H1 (cell line): ENCODE results near the gene P3R3URF. TPM values are rescaled to one million over a fixed set of nuclear protein-coding genes. Genes with fewer than 3 reads are reported as not detected.

Experiments used
- CTCF ChIA-PET: fragments of 300-600 bp; sonication (Branson Sonifier 250); formaldehyde crosslinking; loops from one replicate; lab custom pipeline; 2021; ENCODE audit not compliant: partially characterized antibody; lab: Charles Lee
- POLR2A ChIA-PET: fragments of 300-600 bp; sonication (Branson Sonifier 250); formaldehyde crosslinking; loops from one replicate; lab custom pipeline; 2021; ENCODE audit warnings: inconsistent platforms; ENCODE audit not compliant: partially characterized antibody; lab: Charles Lee
- DNase-seq, 2 experiments: peaks; one replicate each; pipeline versions ENCODE4 v3.0.0 to v3.0.0-alpha.2; 2010 to 2022; ENCODE audit warnings: low spot score in 2 of 2, low read depth in 1 of 2, mixed read lengths in 1 of 2
- FAIRE-seq: peaks from 2 replicates; lab custom pipeline; 2011; peaks lifted over from hg19 to GRCh38; lab: Jason Lieb, UNC
- H2AFZ ChIP-seq: 2 replicates; pipeline ENCODE4 v1.8.1; 2012; ENCODE audit warnings: low read length, inconsistent platforms
- H2AK5ac ChIP-seq: 2 replicates; pipeline ENCODE4 v1.6.1; 2013; ENCODE audit warnings: low read depth, low read length
- H2BK120ac ChIP-seq: replicated peaks from 2 replicates; pipeline ENCODE3; 2013; ENCODE audit warnings: low read depth, low read length, inconsistent platforms
- H2BK12ac ChIP-seq: 2 replicates; pipeline ENCODE4 v1.6.1; 2013; ENCODE audit warnings: low read depth, low read length
- H2BK15ac ChIP-seq: 2 replicates; pipeline ENCODE4 v1.6.1; 2013; ENCODE audit warnings: low read length
- H2BK20ac ChIP-seq: 2 replicates; pipeline ENCODE4 v1.6.1; 2013; ENCODE audit warnings: low read length
- H2BK5ac ChIP-seq: 2 replicates; pipeline ENCODE4 v1.6.1; 2013; ENCODE audit warnings: low read depth, low read length
- H3K14ac ChIP-seq: 2 replicates; pipeline ENCODE4 v1.6.1; 2013; ENCODE audit warnings: inconsistent platforms; ENCODE audit not compliant: insufficient read length
- H3K18ac ChIP-seq: 2 replicates; pipeline ENCODE4 v1.6.1; 2013; ENCODE audit warnings: low read length; ENCODE audit errors: extremely low read depth
- H3K23ac ChIP-seq: 2 replicates; pipeline ENCODE4 v1.6.1; 2013; ENCODE audit warnings: inconsistent platforms; ENCODE audit not compliant: insufficient read length
- H3K23me2 ChIP-seq: 2 replicates; pipeline ENCODE4 v1.6.1; 2013; ENCODE audit warnings: low read depth, low read length
- H3K27ac ChIP-seq: 2 replicates; pipeline ENCODE4 v1.6.1; 2011; ENCODE audit warnings: low read depth, low read length, inconsistent platforms
- H3K27me3 ChIP-seq, 4 experiments: replicated peaks in 1 of 4; 1 replicate in 1 of 4; 2 replicates in 3 of 4; pipeline versions ENCODE4 v1.6.1 to v1.8.1; 2011 to 2013; ENCODE audit warnings: low read length in 3 of 4, mild to moderate bottlenecking in 3 of 4, inconsistent platforms in 2 of 4, mixed read lengths in 2 of 4, moderate library complexity in 1 of 4; ENCODE audit not compliant: control insufficient read depth in 3 of 4, insufficient read depth in 3 of 4; ENCODE audit errors: extremely low read depth in 1 of 4
- H3K36me3 ChIP-seq, 4 experiments: 2 replicates each; pipeline versions ENCODE4 v1.6.1 to v1.8.1; 2011 to 2013; ENCODE audit warnings: mild to moderate bottlenecking in 4 of 4, low read length in 3 of 4, moderate library complexity in 2 of 4, control low read depth in 1 of 4, inconsistent platforms in 1 of 4; ENCODE audit not compliant: insufficient read depth in 4 of 4, control insufficient read depth in 2 of 4
- H3K4ac ChIP-seq: replicated peaks from 2 replicates; pipeline ENCODE3; 2013; ENCODE audit warnings: low read length, low read depth, mixed read lengths, inconsistent platforms; ENCODE audit not compliant: insufficient read length
- H3K4me1 ChIP-seq, 4 experiments: replicated peaks in 1 of 4; 1 replicate in 1 of 4; 2 replicates in 3 of 4; pipeline versions ENCODE4 v1.6.1 to v1.8.1; 2011 to 2013; ENCODE audit warnings: low read length in 3 of 4, inconsistent platforms in 2 of 4, mixed read lengths in 1 of 4; ENCODE audit not compliant: insufficient read depth in 4 of 4, control insufficient read depth in 3 of 4
- H3K4me2 ChIP-seq, 2 experiments: 2 replicates each; pipeline versions ENCODE4 v1.6.1 to v1.8.1; 2011 to 2013; ENCODE audit warnings: low read depth in 2 of 2, low read length in 2 of 2, control low read depth in 1 of 2, inconsistent platforms in 1 of 2, mild to moderate bottlenecking in 1 of 2; ENCODE audit not compliant: insufficient read depth in 1 of 2
- H3K4me3 ChIP-seq, 4 experiments: fragments of 200-600, 300-600 bp in 1 of 4; sonication (generic), shearing (Covaris generic), sonication (Bioruptor Twin) in 1 of 4; 2 replicates each; pipeline versions ENCODE4 v1.5.1 to v1.8.1; 2011 to 2016; ENCODE audit warnings: low read length in 4 of 4, low read depth in 3 of 4, control low read depth in 2 of 4, inconsistent platforms in 2 of 4, mild to moderate bottlenecking in 2 of 4, mixed read lengths in 1 of 4, moderate library complexity in 1 of 4; ENCODE audit not compliant: insufficient read depth in 2 of 4; ENCODE audit errors: extremely low read depth in 1 of 4
- H3K56ac ChIP-seq: replicated peaks from 2 replicates; pipeline ENCODE3; 2013; ENCODE audit warnings: low read depth, mild to moderate bottlenecking, mixed read lengths, low read length, inconsistent platforms; ENCODE audit not compliant: insufficient read length
- H3K79me1 ChIP-seq: 2 replicates; pipeline ENCODE4 v1.6.1; 2013; ENCODE audit warnings: low read depth, low read length, control low read depth
- H3K79me2 ChIP-seq, 2 experiments: 2 replicates each; pipeline versions ENCODE4 v1.6.1 to v1.8.1; 2012 to 2013; ENCODE audit warnings: low read length in 2 of 2, mild to moderate bottlenecking in 2 of 2, inconsistent platforms in 1 of 2; ENCODE audit not compliant: insufficient read depth in 2 of 2, control insufficient read depth in 1 of 2
- H3K9ac ChIP-seq, 4 experiments: replicated peaks in 1 of 4; 1 replicate in 1 of 4; 2 replicates in 3 of 4; pipeline versions ENCODE4 v1.6.1 to v1.8.1; 2011 to 2013; ENCODE audit warnings: low read depth in 3 of 4, low read length in 3 of 4, control low read depth in 2 of 4, mild to moderate bottlenecking in 2 of 4, moderate library complexity in 2 of 4, inconsistent platforms in 1 of 4; ENCODE audit errors: extremely low read depth in 1 of 4
- H3K9me3 ChIP-seq, 2 experiments: 2 replicates each; pipeline versions ENCODE4 v1.6.1 to v1.8.1; 2012 to 2013; ENCODE audit warnings: mild to moderate bottlenecking in 2 of 2, moderate library complexity in 2 of 2, control low read depth in 1 of 2, inconsistent platforms in 1 of 2, low read depth in 1 of 2, low read length in 1 of 2, mixed read lengths in 1 of 2; ENCODE audit not compliant: insufficient read depth in 2 of 2
- H4K20me1 ChIP-seq, 2 experiments: replicated peaks in 1 of 2; 2 replicates each; pipeline versions ENCODE3 to v1.8.1; 2011 to 2013; ENCODE audit warnings: inconsistent platforms in 2 of 2, low read length in 2 of 2, mild to moderate bottlenecking in 1 of 2; ENCODE audit not compliant: insufficient read depth in 2 of 2, control insufficient read depth in 1 of 2
- H4K5ac ChIP-seq: 2 replicates; pipeline ENCODE4 v1.6.1; 2013; ENCODE audit warnings: low read length, low read depth, mixed read lengths, inconsistent platforms; ENCODE audit not compliant: insufficient read length
- H4K8ac ChIP-seq: 2 replicates; pipeline ENCODE4 v1.8.0; 2013; ENCODE audit warnings: mild to moderate bottlenecking, moderate library complexity, low read length, inconsistent platforms; ENCODE audit not compliant: insufficient read depth; ENCODE audit errors: extremely low read depth
- H4K91ac ChIP-seq: replicated peaks from 2 replicates; pipeline ENCODE3; 2013; ENCODE audit warnings: low read length, mixed read lengths, inconsistent platforms; ENCODE audit not compliant: insufficient read length
- BACH1 ChIP-seq: IDR thresholded peaks from 2 replicates; pipeline ENCODE4 v1.6.1; 2012; ENCODE audit warnings: low read length, improper control_type of control experiment
- PHF8 ChIP-seq: fragments of 200-600 bp; sonication (generic); conservative IDR thresholded peaks from 2 replicates; pipeline ENCODE4 v1.7.1; 2012; ENCODE audit warnings: low read depth, mild to moderate bottlenecking, inconsistent platforms, low read length, moderate library complexity
- RFX5 ChIP-seq: IDR thresholded peaks from 2 replicates; pipeline ENCODE4 v1.6.1; 2011; ENCODE audit warnings: low read depth, low read length, improper control_type of control experiment, borderline replicate concordance
- SIRT6 ChIP-seq: IDR thresholded peaks from one replicate; pipeline ENCODE4 v1.7.1; 2012; ENCODE audit warnings: low read length, inconsistent platforms
- WGBS, 2 experiments: shearing (Covaris generic) in 1 of 2; methylation state at CpG; one replicate each; pipeline versions ENCODE4 v1.1.6 to v1.1.7; 2013 to 2015; ENCODE audit warnings: low lambda C conversion rate in 2 of 2, mixed read lengths in 2 of 2, inconsistent platforms in 1 of 2, low coverage in 1 of 2, missing lambda C conversion rate in 1 of 2; ENCODE audit not compliant: insufficient replicate concordance in 2 of 2, insufficient coverage in 1 of 2, insufficient read length in 1 of 2; ENCODE audit errors: extremely low coverage in 1 of 2, missing lambda C conversion rate in 1 of 2; 5-methylcytosine and 5-hydroxymethylcytosine counted together
- polyA plus RNA-seq, 7 experiments: library from polyadenylated mRNA; depleted of rRNA in 3 of 7; stranded (reverse) in 5 of 7; unstranded in 2 of 7; fragments of >200 nt in 5 of 7; fragments of 200-250 nt in 2 of 7; gene quantifications; 1 replicate in 5 of 7; 2 replicates in 1 of 7; 4 replicates in 1 of 7; pipeline versions ENCODE4 v1.2.1 to v1.2.3, GENCODE V29; 2011 to 2013; ENCODE audit warnings: missing spikeins in 2 of 7, mixed read lengths in 2 of 7
- total RNA-seq: library from RNA; stranded (reverse); fragmentation: NEBNext Ultra II Directional; extraction: Animal tissue kit (Norgen Biotek cat#: 25700); gene quantifications from 2 replicates; pipeline ENCODE4 v1.2.1, GENCODE V29; 2021

Gene P3R3URF
- total and polyA plus RNA-seq, 2 of the 8 experiments (the other 6 are each of a cell fraction or from before 2014, with no cell fraction given), result not detected

DNA sequence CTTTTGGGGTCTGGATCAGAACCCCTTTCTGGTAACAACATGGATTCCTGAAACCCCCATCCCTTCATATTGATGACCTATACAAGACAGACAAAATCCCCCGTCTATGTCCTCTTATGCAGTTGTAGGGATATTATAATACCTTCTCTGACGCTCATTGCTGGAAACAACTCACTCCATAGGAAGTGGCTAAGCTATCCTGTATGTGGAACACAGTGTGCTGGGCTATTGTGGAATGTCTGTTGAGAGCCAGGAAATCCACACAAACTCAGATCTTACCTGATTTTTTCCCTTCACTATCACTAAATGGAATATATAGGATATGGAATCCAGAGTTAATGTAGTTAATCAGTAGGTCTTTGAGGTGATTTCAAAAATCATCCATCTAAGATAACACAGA is 26.2 kb downstream of the P3R3URF start:
- Histone ChIP-seq H2BK15ac (no peak overlapping the region), H3K9me3 (no peaks in the 10 kb centered on the region), H3K14ac (no peak overlapping the region), H2BK12ac (no peak overlapping the region), H3K27ac (no peak overlapping the region), H3K36me3 (no peaks in the 10 kb centered on the region), H2AFZ (no peak overlapping the region), H3K18ac (no peak overlapping the region), H4K8ac (no peak overlapping the region), H3K4me3 (no peak overlapping the region), H3K4me1 (no peaks in the 10 kb centered on the region), H4K91ac (no peak overlapping the region), H3K4me2 (no peak overlapping the region), H3K27me3 (no peaks in the 10 kb centered on the region), H3K79me1 (no peaks in the 10 kb centered on the region), H3K79me2 (no peaks in the 10 kb centered on the region), H3K56ac (no peak overlapping the region)
- no peak for FAIRE-seq
- DNase-seq, result no peak
- CTCF ChIA-PET, result no interaction called here
- 90% methylated on average over 2 of the region's 2 CpGs; no CpG with 5 or more reads in 1 of the 2 experiments for WGBS, 2 experiments
- POLR2A ChIA-PET, result interaction anchor here (1.0 kb wide), 1 partner anchor 18 kb away, joined by 3 read pairs; the partner anchor contains the start of gene PIK3R3
- TF ChIP-seq BACH1 (no peak), PHF8 (no peak), RFX5 (no peak), SIRT6 (no peak)
- TF ChIP-seq, all 59 proteins: peak for 0
- Histone ChIP-seq H3K9ac (no peak overlapping the region), H3K23me2 (no peaks in the 10 kb centered on the region; the same call in 1 of the 2 replicates), H2AK5ac (no peak overlapping the region), H3K4ac (no peak overlapping the region), H4K5ac (no peak overlapping the region), H2BK5ac (no peak overlapping the region), H4K20me1 (no peaks in the 10 kb centered on the region), H2BK20ac (no peak overlapping the region), H2BK120ac (no peak overlapping the region), H3K23ac (no peak overlapping the region)
